Transverse colon (tissue), 3 donors: ENCODE data around the gene ANKRD44.

Experiments used
- POLR2A ChIP-seq: fragments of 450-650 bp; IDR thresholded peaks from one replicate; pipeline ENCODE4 v1.6.1; 2016; ENCODE audit warnings: antibody characterized with exemption, mild to moderate bottlenecking, moderate library complexity
- TF ChIP-seq, protein P1 (sequence below), 5 experiments: fragments of 200-600 bp in 3 of 5; fragments of 450-650 bp in 2 of 5; sonication (generic) in 3 of 5; IDR thresholded peaks; 1 replicate in 2 of 5; 2 replicates in 3 of 5; pipeline ENCODE4 v1.5.1; 2016 to 2017; ENCODE audit warnings: antibody characterized with exemption in 5 of 5, inconsistent platforms in 3 of 5, mild to moderate bottlenecking in 2 of 5, moderate library complexity in 1 of 5

DNA sequence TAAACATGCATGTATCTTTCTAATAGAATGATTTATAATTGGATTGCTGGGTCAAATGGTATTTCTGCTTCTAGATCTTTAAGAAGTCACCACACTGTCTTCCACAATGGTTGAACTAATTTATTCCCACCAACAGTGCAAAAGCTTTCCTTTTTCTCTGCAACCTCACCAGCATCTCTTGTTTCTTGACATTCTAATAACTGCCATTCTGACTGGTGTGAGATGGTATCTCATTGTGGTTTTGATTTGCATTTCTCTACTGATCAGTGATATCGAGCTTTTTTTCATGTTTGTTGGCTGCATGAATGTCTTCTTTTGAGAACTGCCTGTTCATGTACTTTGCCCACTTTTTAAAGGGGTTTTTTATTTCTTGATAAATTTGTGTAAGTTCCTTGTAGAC, 182.5 kb downstream of the ANKRD44 start:
- TF ChIP-seq, protein P1, sequence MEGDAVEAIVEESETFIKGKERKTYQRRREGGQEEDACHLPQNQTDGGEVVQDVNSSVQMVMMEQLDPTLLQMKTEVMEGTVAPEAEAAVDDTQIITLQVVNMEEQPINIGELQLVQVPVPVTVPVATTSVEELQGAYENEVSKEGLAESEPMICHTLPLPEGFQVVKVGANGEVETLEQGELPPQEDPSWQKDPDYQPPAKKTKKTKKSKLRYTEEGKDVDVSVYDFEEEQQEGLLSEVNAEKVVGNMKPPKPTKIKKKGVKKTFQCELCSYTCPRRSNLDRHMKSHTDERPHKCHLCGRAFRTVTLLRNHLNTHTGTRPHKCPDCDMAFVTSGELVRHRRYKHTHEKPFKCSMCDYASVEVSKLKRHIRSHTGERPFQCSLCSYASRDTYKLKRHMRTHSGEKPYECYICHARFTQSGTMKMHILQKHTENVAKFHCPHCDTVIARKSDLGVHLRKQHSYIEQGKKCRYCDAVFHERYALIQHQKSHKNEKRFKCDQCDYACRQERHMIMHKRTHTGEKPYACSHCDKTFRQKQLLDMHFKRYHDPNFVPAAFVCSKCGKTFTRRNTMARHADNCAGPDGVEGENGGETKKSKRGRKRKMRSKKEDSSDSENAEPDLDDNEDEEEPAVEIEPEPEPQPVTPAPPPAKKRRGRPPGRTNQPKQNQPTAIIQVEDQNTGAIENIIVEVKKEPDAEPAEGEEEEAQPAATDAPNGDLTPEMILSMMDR (IDR thresholded peaks at IDR 0.05), result no peak
- no peak for TF ChIP-seq POLR2A
